Liver (tissue), 3 donors: ENCODE results near the gene LRRC4B.

ENCODE experiments used
- JUND ChIP-seq, 2 donors: IDR thresholded peaks; 2 replicates each; pipeline ENCODE4 v1.6.1; 2016; ENCODE audit warnings: antibody characterized with exemption in 2 of 2
- TF ChIP-seq, protein P1 (sequence below): fragments of 150-350 bp; IDR thresholded peaks from 2 replicates; pipeline ENCODE4 v1.5.1; 2017; ENCODE audit warnings: improper control_type of control experiment, low read depth, low read length; ENCODE audit not compliant: missing input control
- donor health status: healthy.
- donor health status: healthy.

DNA sequence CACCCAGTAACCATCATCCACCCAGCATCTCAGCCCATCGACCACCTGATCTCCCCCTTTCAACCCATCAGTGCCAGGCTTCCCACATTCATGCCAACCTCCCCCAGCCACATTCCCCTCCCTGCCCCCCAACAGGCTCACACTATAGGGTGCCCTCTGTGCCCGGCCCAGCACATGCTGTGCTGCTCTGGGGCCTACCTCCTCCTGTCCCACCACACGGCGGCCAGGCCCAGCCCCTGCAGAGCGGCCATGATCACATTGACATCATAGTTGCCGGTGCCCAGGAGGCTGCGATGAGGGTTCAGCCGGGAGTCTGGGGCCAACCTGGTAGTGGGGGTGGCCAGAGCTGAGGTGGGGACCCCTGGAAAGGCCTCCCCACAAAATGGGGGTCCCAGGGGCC, 60.9 kb downstream of the LRRC4B start:
- TF ChIP-seq, protein P1, sequence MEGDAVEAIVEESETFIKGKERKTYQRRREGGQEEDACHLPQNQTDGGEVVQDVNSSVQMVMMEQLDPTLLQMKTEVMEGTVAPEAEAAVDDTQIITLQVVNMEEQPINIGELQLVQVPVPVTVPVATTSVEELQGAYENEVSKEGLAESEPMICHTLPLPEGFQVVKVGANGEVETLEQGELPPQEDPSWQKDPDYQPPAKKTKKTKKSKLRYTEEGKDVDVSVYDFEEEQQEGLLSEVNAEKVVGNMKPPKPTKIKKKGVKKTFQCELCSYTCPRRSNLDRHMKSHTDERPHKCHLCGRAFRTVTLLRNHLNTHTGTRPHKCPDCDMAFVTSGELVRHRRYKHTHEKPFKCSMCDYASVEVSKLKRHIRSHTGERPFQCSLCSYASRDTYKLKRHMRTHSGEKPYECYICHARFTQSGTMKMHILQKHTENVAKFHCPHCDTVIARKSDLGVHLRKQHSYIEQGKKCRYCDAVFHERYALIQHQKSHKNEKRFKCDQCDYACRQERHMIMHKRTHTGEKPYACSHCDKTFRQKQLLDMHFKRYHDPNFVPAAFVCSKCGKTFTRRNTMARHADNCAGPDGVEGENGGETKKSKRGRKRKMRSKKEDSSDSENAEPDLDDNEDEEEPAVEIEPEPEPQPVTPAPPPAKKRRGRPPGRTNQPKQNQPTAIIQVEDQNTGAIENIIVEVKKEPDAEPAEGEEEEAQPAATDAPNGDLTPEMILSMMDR = no peak
- TF ChIP-seq JUND (IDR thresholded peaks at IDR 0.05) = no peak
